Measurements from ENCODE around the gene SERPINA5. TPM values are rescaled to one million over a fixed set of nuclear protein-coding genes. Genes with fewer than 3 reads are reported as not detected.
A peak's percentile ranks its signal among the peaks of the same experiment; 100 is the strongest.

Gene SERPINA5
- total and polyA plus RNA-seq, 2 of the 13 experiments (the other 11 are each of a cell fraction or from before 2014, with no cell fraction given): 449 to 498 TPM

DNA sequence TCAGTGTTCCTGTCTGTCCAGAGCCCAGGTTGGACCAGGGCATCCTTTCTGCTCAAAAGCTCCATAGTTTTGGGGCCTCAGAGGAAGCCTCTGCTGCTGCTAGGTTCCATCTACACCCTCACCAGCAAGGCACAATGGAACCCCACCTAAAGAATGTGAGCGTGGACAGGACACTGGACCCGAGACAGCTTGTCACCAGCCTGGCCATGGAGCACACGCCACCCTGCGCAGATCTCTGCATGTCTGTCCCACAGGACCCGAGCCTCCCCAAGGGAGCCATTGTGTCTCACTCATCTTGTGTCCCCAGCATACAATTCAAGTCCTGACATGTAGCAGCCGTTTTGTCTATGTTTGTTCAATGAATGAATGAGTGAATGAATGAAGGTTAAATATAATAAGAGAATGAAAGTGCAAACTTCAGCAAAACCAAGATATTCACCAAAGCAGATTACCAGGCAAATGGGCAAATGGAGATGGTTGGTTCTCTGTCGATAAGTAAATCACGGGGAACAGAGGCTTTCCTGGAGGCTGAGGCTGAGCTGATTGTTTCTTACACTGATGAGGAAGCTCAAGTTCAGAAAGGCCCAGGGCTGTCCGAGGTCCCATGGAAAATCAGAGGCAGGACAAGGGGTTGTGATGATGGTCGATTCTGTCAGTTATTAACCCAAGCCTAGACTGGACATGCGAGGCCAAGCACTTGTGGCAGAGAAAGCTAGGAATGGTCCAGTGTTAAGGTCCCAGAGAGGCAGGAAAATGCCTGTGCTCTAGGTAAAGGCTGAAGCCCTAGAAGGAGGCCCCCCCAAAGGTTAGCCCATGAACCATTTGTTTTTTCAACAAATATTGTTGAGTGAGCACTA, 58.0 kb downstream of the SERPINA5 start (continued):
- TF ChIP-seq, protein P1, sequence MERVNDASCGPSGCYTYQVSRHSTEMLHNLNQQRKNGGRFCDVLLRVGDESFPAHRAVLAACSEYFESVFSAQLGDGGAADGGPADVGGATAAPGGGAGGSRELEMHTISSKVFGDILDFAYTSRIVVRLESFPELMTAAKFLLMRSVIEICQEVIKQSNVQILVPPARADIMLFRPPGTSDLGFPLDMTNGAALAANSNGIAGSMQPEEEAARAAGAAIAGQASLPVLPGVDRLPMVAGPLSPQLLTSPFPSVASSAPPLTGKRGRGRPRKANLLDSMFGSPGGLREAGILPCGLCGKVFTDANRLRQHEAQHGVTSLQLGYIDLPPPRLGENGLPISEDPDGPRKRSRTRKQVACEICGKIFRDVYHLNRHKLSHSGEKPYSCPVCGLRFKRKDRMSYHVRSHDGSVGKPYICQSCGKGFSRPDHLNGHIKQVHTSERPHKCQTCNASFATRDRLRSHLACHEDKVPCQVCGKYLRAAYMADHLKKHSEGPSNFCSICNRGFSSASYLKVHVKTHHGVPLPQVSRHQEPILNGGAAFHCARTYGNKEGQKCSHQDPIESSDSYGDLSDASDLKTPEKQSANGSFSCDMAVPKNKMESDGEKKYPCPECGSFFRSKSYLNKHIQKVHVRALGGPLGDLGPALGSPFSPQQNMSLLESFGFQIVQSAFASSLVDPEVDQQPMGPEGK (CRISPR knock-in tag; IDR thresholded peaks at IDR 0.05): 0 out of 2 replicates have a peak, but pooled peaks have one; percentile 44
- TF ChIP-seq MAFF (IDR thresholded peaks at IDR 0.05; ENCODE audit: low read depth, low read length) (peak; percentile 49; the same call in 1 of the 2 replicates), TARDBP (CRISPR knock-in tag; IDR thresholded peaks at IDR 0.05) (0 out of 2 replicates have a peak, but pooled peaks have one; percentile 13), PHF21A (CRISPR knock-in tag; IDR thresholded peaks at IDR 0.05) (0 out of 2 replicates have a peak, but pooled peaks have one; percentile 25), ZNF501 (CRISPR knock-in tag; IDR thresholded peaks at IDR 0.05) (0 out of 2 replicates have a peak, but pooled peaks have one; percentile 33), ZNF24 (IDR thresholded peaks at IDR 0.05) (peak; percentile 58; the same call in 1 of the 2 replicates), SAFB2 (CRISPR knock-in tag; IDR thresholded peaks at IDR 0.05; ENCODE audit: borderline replicate concordance, low read depth) (no peak), ZKSCAN8 (CRISPR knock-in tag; IDR thresholded peaks at IDR 0.05; ENCODE audit: borderline replicate concordance) (0 out of 2 replicates have a peak, but pooled peaks have one; percentile 72), ETV6 (CRISPR knock-in tag; conservative IDR thresholded peaks at IDR 0.05) (0 out of 2 replicates have a peak, but pooled peaks have one; percentile 16), SOX6 (IDR thresholded peaks at IDR 0.05) (no peak), SOX6 (CRISPR knock-in tag; IDR thresholded peaks at IDR 0.05) (peak; percentile 36; the same call in 1 of the 2 replicates), ZFX (CRISPR knock-in tag; IDR thresholded peaks at IDR 0.05; ENCODE audit: low read depth) (peak; percentile 17; the same call in 1 of the 2 replicates), XRCC5 (optimal IDR thresholded peaks at IDR 0.05; ENCODE audit: low read length) (no peak), KLF6 (CRISPR knock-in tag; IDR thresholded peaks at IDR 0.05) (no peak), ZNF652 (CRISPR knock-in tag; IDR thresholded peaks at IDR 0.05; ENCODE audit: borderline replicate concordance, low read depth) (peak; percentile 44; the same call in 1 of the 2 replicates)
- TF ChIP-seq, protein P2, sequence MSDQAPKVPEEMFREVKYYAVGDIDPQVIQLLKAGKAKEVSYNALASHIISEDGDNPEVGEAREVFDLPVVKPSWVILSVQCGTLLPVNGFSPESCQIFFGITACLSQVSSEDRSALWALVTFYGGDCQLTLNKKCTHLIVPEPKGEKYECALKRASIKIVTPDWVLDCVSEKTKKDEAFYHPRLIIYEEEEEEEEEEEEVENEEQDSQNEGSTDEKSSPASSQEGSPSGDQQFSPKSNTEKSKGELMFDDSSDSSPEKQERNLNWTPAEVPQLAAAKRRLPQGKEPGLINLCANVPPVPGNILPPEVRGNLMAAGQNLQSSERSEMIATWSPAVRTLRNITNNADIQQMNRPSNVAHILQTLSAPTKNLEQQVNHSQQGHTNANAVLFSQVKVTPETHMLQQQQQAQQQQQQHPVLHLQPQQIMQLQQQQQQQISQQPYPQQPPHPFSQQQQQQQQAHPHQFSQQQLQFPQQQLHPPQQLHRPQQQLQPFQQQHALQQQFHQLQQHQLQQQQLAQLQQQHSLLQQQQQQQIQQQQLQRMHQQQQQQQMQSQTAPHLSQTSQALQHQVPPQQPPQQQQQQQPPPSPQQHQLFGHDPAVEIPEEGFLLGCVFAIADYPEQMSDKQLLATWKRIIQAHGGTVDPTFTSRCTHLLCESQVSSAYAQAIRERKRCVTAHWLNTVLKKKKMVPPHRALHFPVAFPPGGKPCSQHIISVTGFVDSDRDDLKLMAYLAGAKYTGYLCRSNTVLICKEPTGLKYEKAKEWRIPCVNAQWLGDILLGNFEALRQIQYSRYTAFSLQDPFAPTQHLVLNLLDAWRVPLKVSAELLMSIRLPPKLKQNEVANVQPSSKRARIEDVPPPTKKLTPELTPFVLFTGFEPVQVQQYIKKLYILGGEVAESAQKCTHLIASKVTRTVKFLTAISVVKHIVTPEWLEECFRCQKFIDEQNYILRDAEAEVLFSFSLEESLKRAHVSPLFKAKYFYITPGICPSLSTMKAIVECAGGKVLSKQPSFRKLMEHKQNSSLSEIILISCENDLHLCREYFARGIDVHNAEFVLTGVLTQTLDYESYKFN (CRISPR knock-in tag; conservative IDR thresholded peaks at IDR 0.05): 0 out of 2 replicates have a peak, but pooled peaks have one; percentile 14
- TF ChIP-seq, protein P3, sequence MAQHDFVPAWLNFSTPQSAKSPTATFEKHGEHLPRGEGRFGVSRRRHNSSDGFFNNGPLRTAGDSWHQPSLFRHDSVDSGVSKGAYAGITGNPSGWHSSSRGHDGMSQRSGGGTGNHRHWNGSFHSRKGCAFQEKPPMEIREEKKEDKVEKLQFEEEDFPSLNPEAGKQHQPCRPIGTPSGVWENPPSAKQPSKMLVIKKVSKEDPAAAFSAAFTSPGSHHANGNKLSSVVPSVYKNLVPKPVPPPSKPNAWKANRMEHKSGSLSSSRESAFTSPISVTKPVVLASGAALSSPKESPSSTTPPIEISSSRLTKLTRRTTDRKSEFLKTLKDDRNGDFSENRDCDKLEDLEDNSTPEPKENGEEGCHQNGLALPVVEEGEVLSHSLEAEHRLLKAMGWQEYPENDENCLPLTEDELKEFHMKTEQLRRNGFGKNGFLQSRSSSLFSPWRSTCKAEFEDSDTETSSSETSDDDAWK (CRISPR knock-in tag; IDR thresholded peaks at IDR 0.05): no peak
- TF ChIP-seq, protein P4, sequence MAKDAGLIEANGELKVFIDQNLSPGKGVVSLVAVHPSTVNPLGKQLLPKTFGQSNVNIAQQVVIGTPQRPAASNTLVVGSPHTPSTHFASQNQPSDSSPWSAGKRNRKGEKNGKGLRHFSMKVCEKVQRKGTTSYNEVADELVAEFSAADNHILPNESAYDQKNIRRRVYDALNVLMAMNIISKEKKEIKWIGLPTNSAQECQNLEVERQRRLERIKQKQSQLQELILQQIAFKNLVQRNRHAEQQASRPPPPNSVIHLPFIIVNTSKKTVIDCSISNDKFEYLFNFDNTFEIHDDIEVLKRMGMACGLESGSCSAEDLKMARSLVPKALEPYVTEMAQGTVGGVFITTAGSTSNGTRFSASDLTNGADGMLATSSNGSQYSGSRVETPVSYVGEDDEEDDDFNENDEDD (CRISPR knock-in tag; IDR thresholded peaks at IDR 0.05; ENCODE audit: borderline replicate concordance): no peak
- TF ChIP-seq, protein P5, sequence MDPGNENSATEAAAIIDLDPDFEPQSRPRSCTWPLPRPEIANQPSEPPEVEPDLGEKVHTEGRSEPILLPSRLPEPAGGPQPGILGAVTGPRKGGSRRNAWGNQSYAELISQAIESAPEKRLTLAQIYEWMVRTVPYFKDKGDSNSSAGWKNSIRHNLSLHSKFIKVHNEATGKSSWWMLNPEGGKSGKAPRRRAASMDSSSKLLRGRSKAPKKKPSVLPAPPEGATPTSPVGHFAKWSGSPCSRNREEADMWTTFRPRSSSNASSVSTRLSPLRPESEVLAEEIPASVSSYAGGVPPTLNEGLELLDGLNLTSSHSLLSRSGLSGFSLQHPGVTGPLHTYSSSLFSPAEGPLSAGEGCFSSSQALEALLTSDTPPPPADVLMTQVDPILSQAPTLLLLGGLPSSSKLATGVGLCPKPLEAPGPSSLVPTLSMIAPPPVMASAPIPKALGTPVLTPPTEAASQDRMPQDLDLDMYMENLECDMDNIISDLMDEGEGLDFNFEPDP (CRISPR knock-in tag; conservative IDR thresholded peaks at IDR 0.05): no peak
